GM12878 (cell line): ENCODE results near the gene GFPT1. TPM values are rescaled to one million over a fixed set of nuclear protein-coding genes. Genes with fewer than 3 reads are reported as not detected.

Source experiments
- BHLHE40 ChIP-seq, 2 experiments: fragments of 450-650 bp in 1 of 2; IDR thresholded peaks; 2 replicates each; pipeline ENCODE4 v1.6.1; 2011 to 2017; ENCODE audit warnings: low read depth in 2 of 2, borderline replicate concordance in 1 of 2, improper control_type of control experiment in 1 of 2, low read length in 1 of 2, mild to moderate bottlenecking in 1 of 2
- CBFB ChIP-seq: IDR thresholded peaks from 2 replicates; pipeline ENCODE4 v1.6.1; 2016; ENCODE audit warnings: antibody characterized with exemption, low read depth
- CREM ChIP-seq: IDR thresholded peaks from 2 replicates; pipeline ENCODE4 v1.6.1; 2014; ENCODE audit warnings: antibody characterized with exemption, low read depth
- DPF2 ChIP-seq: fragments of 450-650 bp; IDR thresholded peaks from 2 replicates; pipeline ENCODE4 v1.6.1; 2017; ENCODE audit warnings: mild to moderate bottlenecking
- E2F4 ChIP-seq: IDR thresholded peaks from 2 replicates; pipeline ENCODE4 v1.6.1; 2012; ENCODE audit warnings: low read depth, low read length, improper control_type of control experiment
- NFIC ChIP-seq: IDR thresholded peaks from 2 replicates; pipeline ENCODE4 v1.6.1; 2012; ENCODE audit warnings: low read depth, mild to moderate bottlenecking, inconsistent platforms, low read length, moderate library complexity
- POLR2AphosphoS2 ChIP-seq: IDR thresholded peaks from 2 replicates; pipeline ENCODE4 v1.6.1; 2011; ENCODE audit warnings: low read depth, mild to moderate bottlenecking, low read length, improper control_type of control experiment, moderate library complexity
- POU2F2 ChIP-seq: IDR thresholded peaks from 3 replicates; pipeline ENCODE4 v1.6.1; 2011; ENCODE audit warnings: low read depth, mild to moderate bottlenecking, low read length, borderline replicate concordance
- PRDM15 ChIP-seq: fragments of 450-650 bp; formaldehyde crosslinking; IDR thresholded peaks from 2 replicates; pipeline ENCODE4 v1.4.0; 2020; ENCODE audit warnings: mild to moderate bottlenecking, moderate library complexity
- RAD51 ChIP-seq: fragments of 450-650 bp; IDR thresholded peaks from 2 replicates; pipeline ENCODE4 v1.6.1; 2016; ENCODE audit warnings: moderate library complexity, mild to moderate bottlenecking, inconsistent platforms
- RELA ChIP-seq: fragments of 450-650 bp; IDR thresholded peaks from 2 replicates; pipeline ENCODE4 v1.8.0; 2014; ENCODE audit warnings: borderline replicate concordance; ENCODE audit not compliant: partially characterized antibody
- REST ChIP-seq: IDR thresholded peaks from 2 replicates; pipeline ENCODE4 v1.6.1; 2012; ENCODE audit warnings: mild to moderate bottlenecking, low read depth, low read length
- RUNX3 ChIP-seq: IDR thresholded peaks from 2 replicates; pipeline ENCODE4 v1.6.1; 2012; ENCODE audit warnings: low read length, inconsistent platforms
- SMARCA5 ChIP-seq: fragments of 450-650 bp; IDR thresholded peaks from 2 replicates; pipeline ENCODE4 v1.6.1; 2017; ENCODE audit warnings: mild to moderate bottlenecking
- SUZ12 ChIP-seq: fragments of 200-600 bp; sonication (generic); IDR thresholded peaks from one replicate; pipeline ENCODE4 v1.6.1; 2018; ENCODE audit warnings: antibody characterized with exemption, mild to moderate bottlenecking; ENCODE audit not compliant: unreplicated experiment
- YY1 ChIP-seq: IDR thresholded peaks from 2 replicates; pipeline ENCODE4 v1.6.1; 2011; ENCODE audit warnings: low read depth, mild to moderate bottlenecking, low read length
- ZBED1 ChIP-seq: IDR thresholded peaks from 2 replicates; pipeline ENCODE4 v1.6.1; 2016; ENCODE audit warnings: borderline replicate concordance
- ZBTB4 ChIP-seq: fragments of 450-650 bp; formaldehyde crosslinking; IDR thresholded peaks from 2 replicates; pipeline ENCODE4 v1.4.0; 2022; ENCODE audit warnings: mild to moderate bottlenecking, moderate library complexity
- polyA plus RNA-seq, 11 experiments: library from polyadenylated mRNA; depleted of rRNA in 4 of 11; unstranded in 6 of 11; stranded (reverse) in 5 of 11; fragments of >200 nt; fragmentation: Nextera tagmentation in 4 of 11; fragmentation: Illumina TruSeq in 1 of 11; extraction: Ambion mirVana in 4 of 11; extraction: Trizol in 1 of 11; gene quantifications; 1 replicate in 1 of 11; 2 replicates in 10 of 11; pipeline versions ENCODE4 v1.2.1 to v1.2.3, GENCODE V29; 2011 to 2016; ENCODE audit warnings: inconsistent platforms in 2 of 11, missing spikeins in 2 of 11, low read depth in 1 of 11
- total RNA-seq, 4 experiments: library from RNA; depleted of rRNA in 3 of 4; stranded (reverse); fragments of >200 nt in 3 of 4; fragmentation: Illumina TruSeq in 1 of 4; extraction: Trizol in 1 of 4; gene quantifications; 2 replicates each; pipeline versions ENCODE4 v1.2.1 to v1.2.3, GENCODE V29; 2013 to 2021

The GFPT1 gene
- total and polyA plus RNA-seq, 10 of the 15 experiments (the other 5 are each of a cell fraction or from before 2014, with no cell fraction given) = 10.1 to 95.2 (median 24.5) TPM

GRCh38 chr2:69306822-69307578 lies 80.0 kb downstream of the GFPT1 start (continued):
- no peak for TF ChIP-seq RUNX3
- TF ChIP-seq SUZ12 = no peak
- no peak for TF ChIP-seq DPF2
- TF ChIP-seq SMARCA5 = no peak
- no peak for TF ChIP-seq RAD51
- no peak for TF ChIP-seq ZBED1
- no peak for TF ChIP-seq CBFB
- TF ChIP-seq ZBTB4 = no peak
- TF ChIP-seq RELA = no peak
- no peak for TF ChIP-seq REST
- TF ChIP-seq CREM = no peak
- no peak for TF ChIP-seq POU2F2
- TF ChIP-seq PRDM15 (CRISPR knock-in tag) = no peak
- TF ChIP-seq E2F4 = no peak
- no peak for TF ChIP-seq NFIC
- no peak for TF ChIP-seq POLR2AphosphoS2
- TF ChIP-seq BHLHE40 (IDR thresholded peaks at IDR 0.05; ENCODE audit: borderline replicate concordance in 1 of 2, low read depth in 2 of 2, low read length in 1 of 2) = peak in 1 of 2 experiments; percentile 27; a peak in 1 of 4 replicates
- peak; percentile 58 for TF ChIP-seq YY1
